Uterus (tissue), 4 donors: ENCODE data around the gene MKRN1. TPM values are rescaled to one million over a fixed set of nuclear protein-coding genes. Genes with fewer than 3 reads are reported as not detected.

ENCODE experiments used
- DNase-seq, 2 donors: peaks; one replicate each; pipeline ENCODE4 v3.0.0-alpha.2; 2019 to 2020
- H3K27ac ChIP-seq, 2 donors: fragments of 200-600 bp; sonication (generic); 1 replicate in 1 of 2; 2 replicates in 1 of 2; pipeline ENCODE4 v1.5.1; 2016 to 2018
- H3K27me3 ChIP-seq, 2 donors: fragments of 200-600 bp; sonication (generic); one replicate each; pipeline ENCODE4 v1.5.1; 2018 to 2019; ENCODE audit warnings: control low read depth in 1 of 2
- H3K36me3 ChIP-seq, 2 donors: fragments of 200-600 bp; sonication (generic); one replicate each; pipeline ENCODE4 v1.5.1; 2019; ENCODE audit warnings: control low read depth in 1 of 2
- H3K4me1 ChIP-seq, 2 donors: fragments of 200-600 bp; sonication (generic); one replicate each; pipeline ENCODE4 v1.5.1; 2018 to 2019; ENCODE audit warnings: control low read depth in 1 of 2
- H3K4me3 ChIP-seq, 2 donors: fragments of 200-600 bp; sonication (generic); 1 replicate in 1 of 2; 2 replicates in 1 of 2; pipeline ENCODE4 v1.5.1; 2018 to 2019; ENCODE audit warnings: mild to moderate bottlenecking in 1 of 2
- H3K9me3 ChIP-seq, 2 donors: fragments of 200-600 bp; sonication (generic); one replicate each; pipeline ENCODE4 v1.5.1; 2019; ENCODE audit warnings: control low read depth in 1 of 2
- CTCF ChIP-seq, 4 experiments: fragments of 200-600 bp in 2 of 4; fragments of 450-650 bp in 2 of 4; sonication (generic) in 2 of 4; IDR thresholded peaks; one replicate each; pipeline ENCODE4 v1.5.1; 2016 to 2019; ENCODE audit warnings: antibody characterized with exemption in 4 of 4, mild to moderate bottlenecking in 2 of 4, moderate library complexity in 1 of 4
- POLR2A ChIP-seq, 2 donors: fragments of 450-650 bp; IDR thresholded peaks; one replicate each; pipeline ENCODE4 v1.6.1; 2016; ENCODE audit warnings: antibody characterized with exemption in 2 of 2, mild to moderate bottlenecking in 1 of 2, moderate library complexity in 1 of 2
- intact Hi-C: fragments of 100-400 bp; cut with DNase I; formaldehyde crosslinking; loops from one replicate; pipeline ENCODE4 v1.15.1; 2023; ENCODE audit warnings: low total_unique reads
- total RNA-seq, 4 donors: library from RNA; depleted of rRNA in 3 of 4; stranded (reverse); fragments of >200 nt in 3 of 4; gene quantifications; one replicate each; pipeline versions ENCODE4 v1.1.0 to v1.2.4, GENCODE V29; 2014 to 2023
- donor health status: DM: yes; HTN: yes; CAD: no.

Gene MKRN1
- total RNA-seq, 4 donors from 2014 or later = 11.0 to 81.6 (median 54.4) TPM

GRCh38 chr7:140495514-140496097, 16.3 kb upstream of the MKRN1 start:
- no peak for DNase-seq
- H3K9me3 ChIP-seq = no peaks in the 10 kb centered on the region
- TF ChIP-seq CTCF (IDR thresholded peaks at IDR 0.05) (no peak), POLR2A (IDR thresholded peaks at IDR 0.05) (no peak)
- H3K4me3 ChIP-seq = no peak overlapping the region
- H3K36me3 ChIP-seq = no peaks in the 10 kb centered on the region
- no peak overlapping the region for H3K27ac ChIP-seq
- intact Hi-C loops = no loop called here
- no peaks in the 10 kb centered on the region for H3K4me1 ChIP-seq
- H3K27me3 ChIP-seq = no peaks in the 10 kb centered on the region

DNA sequence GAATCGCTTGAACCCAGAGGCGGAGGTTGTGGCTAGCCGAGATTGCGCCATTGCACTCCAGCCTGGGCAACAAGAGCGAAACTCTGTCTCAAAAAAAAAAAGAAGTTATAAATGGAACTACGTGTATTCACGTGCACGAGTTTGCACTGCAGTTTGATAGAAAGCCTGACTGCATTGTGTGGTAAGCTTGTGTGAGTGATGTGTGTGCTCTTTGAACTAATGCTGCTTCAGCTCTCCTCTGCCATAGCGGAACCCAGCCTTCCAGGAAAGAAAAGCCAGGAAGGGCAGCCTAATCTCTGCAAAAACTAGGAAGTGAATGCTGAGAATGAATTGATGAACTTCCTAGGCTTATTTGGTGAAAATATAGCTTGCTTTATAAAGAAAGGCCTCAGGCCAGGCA, 15.6 kb upstream of the MKRN1 start:
- Histone ChIP-seq H3K4me3 (no peak overlapping the region), H3K27ac (no peak overlapping the region), H3K9me3 (no peaks in the 10 kb centered on the region), H3K27me3 (no peaks in the 10 kb centered on the region), H3K4me1 (no peaks in the 10 kb centered on the region), H3K36me3 (no peaks in the 10 kb centered on the region)
- TF ChIP-seq CTCF (IDR thresholded peaks at IDR 0.05) (no peak), POLR2A (IDR thresholded peaks at IDR 0.05) (no peak)
- DNase-seq = no peak
- intact Hi-C loops = no loop called here

- no peaks in the 10 kb centered on the region for H3K9me3 ChIP-seq
- no peaks in the 10 kb centered on the region for H3K36me3 ChIP-seq
- intact Hi-C loops = no loop called here
- H3K4me3 ChIP-seq = no peak overlapping the region
- no peak for DNase-seq
- H3K27me3 ChIP-seq = no peaks in the 10 kb centered on the region
- no peaks in the 10 kb centered on the region for H3K4me1 ChIP-seq
- no peak overlapping the region for H3K27ac ChIP-seq
- no peak for TF ChIP-seq CTCF (IDR thresholded peaks at IDR 0.05)
- TF ChIP-seq POLR2A (IDR thresholded peaks at IDR 0.05) = no peak
Observed at GRCh38 chr7:140489026-140489359, 9.7 kb upstream of the MKRN1 start.

DNA sequence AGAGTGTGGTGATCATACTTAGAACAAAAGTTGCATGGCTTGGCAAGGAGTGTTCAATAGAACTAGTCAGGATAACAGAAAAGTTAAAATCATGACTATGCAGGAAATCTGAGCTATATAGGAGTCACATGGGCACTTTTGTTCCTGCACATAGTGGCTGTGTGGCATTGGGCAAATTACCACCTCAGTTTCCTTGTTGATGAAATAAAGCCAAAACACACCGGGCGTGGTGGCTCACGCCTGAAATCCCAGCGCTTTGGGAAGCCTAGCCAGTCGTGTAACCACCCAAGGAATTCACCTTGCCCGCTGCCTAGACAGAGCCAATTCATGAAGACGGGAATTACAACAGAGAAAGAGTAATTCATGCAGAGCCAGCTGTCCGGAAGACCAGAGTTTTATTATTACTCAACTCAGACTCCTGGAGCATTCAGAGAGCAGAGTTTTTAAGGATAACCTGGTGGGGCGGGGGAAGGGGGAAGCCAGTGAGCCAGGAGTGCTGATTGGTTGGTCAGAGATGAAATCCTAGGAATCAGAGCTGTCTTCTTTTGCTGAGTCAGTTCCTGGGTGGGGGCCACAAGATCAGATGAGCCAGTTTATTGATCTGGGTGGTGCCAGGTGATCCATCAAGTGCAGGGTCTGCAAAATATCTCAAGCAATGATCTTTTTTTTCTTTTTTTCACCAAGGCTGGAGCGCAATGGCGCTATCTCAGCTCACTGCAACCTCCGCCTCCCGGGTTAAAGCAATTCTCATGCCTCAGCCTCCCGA, 6.4 kb upstream of the MKRN1 start:
- TF ChIP-seq POLR2A (IDR thresholded peaks at IDR 0.05) (no peak), CTCF (IDR thresholded peaks at IDR 0.05) (no peak)
- Histone ChIP-seq H3K27me3 (no peaks in the 10 kb centered on the region), H3K36me3 (no peaks in the 10 kb centered on the region), H3K4me3 (no peak overlapping the region), H3K27ac (no peak overlapping the region), H3K4me1 (no peaks in the 10 kb centered on the region), H3K9me3 (no peaks in the 10 kb centered on the region)
- intact Hi-C loops = no loop called here
- no peak for DNase-seq

GRCh38 chr7:140484951-140485499, 5.7 kb upstream of the MKRN1 start:
- Histone ChIP-seq H3K36me3 (no peaks in the 10 kb centered on the region), H3K4me3 (no peak overlapping the region), H3K27ac (no peak overlapping the region), H3K9me3 (no peaks in the 10 kb centered on the region), H3K4me1 (no peaks in the 10 kb centered on the region), H3K27me3 (no peaks in the 10 kb centered on the region)
- intact Hi-C loops = no loop called here
- DNase-seq = no peak
- TF ChIP-seq CTCF (IDR thresholded peaks at IDR 0.05) (no peak), POLR2A (IDR thresholded peaks at IDR 0.05) (no peak)
